ENCODE results near the gene YWHAG.
"Not testable (repeated sequence)": the region's sequence is repeated elsewhere in the genome, so short reads cannot be mapped to it uniquely, and the experiment has no call there.

The YWHAG gene

DNA sequence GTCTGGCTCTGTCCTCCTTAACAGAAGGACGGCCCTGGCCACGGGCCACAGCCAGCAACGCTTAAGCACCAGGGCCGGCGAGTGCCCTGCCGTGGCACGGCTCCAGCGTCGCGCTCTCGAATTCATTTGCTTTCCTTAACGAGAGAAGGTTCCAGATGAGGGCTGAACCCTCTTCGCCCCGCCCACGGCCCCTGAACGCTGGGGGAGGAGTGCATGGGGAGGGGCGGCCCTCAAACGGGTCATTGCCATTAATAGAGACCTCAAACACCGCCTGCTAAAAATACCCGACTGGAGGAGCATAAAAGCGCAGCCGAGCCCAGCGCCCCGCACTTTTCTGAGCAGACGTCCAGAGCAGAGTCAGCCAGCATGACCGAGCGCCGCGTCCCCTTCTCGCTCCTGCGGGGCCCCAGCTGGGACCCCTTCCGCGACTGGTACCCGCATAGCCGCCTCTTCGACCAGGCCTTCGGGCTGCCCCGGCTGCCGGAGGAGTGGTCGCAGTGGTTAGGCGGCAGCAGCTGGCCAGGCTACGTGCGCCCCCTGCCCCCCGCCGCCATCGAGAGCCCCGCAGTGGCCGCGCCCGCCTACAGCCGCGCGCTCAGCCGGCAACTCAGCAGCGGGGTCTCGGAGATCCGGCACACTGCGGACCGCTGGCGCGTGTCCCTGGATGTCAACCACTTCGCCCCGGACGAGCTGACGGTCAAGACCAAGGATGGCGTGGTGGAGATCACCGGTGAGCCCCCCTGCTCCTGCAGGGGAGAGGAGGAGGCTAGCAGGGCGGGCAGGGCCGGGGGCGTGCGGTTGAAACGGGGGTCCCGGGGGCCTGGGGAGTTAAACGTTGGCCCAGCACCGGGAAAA, 56.2 kb downstream of the YWHAG start, which contains the start of gene HSPB1:
HSPB1 (plus strand) TSS at position 327 of the 855 bp plus-strand sequence; CDS start at position 367, 40 bp downstream.
- Histone ChIP-seq H3K4me3 (ENCODE audit: low read length in 2 of 2) (peak within 1 kb of the TSS; percentile 76 to 82), H3K9ac (ENCODE audit: low read depth in 1 of 2, low read length in 2 of 2) (peak within 1 kb of the TSS; percentile 70 to 97), H3K27me3 (ENCODE audit: control insufficient read depth in 2 of 2, insufficient read depth in 2 of 2, low read length in 2 of 2) (no peaks in the 10 kb centered on the region), H3K36me3 (ENCODE audit: control insufficient read depth in 2 of 2, insufficient read depth in 2 of 2, low read length in 2 of 2) (no peaks in the 10 kb centered on the region), H3K9me3 (ENCODE audit: control insufficient read depth in 2 of 2, low read length in 2 of 2) (no peaks in the 10 kb centered on the region), H3K4me1 (ENCODE audit: control insufficient read depth in 2 of 2, insufficient read depth in 2 of 2, low read length in 2 of 2) (peaks cover 16% of the 10 kb centered on the region in 2 donors), H3K27ac (ENCODE audit: low read depth in 2 of 2, low read length in 2 of 2) (peak within 1 kb of the TSS; percentile 94 to 98)

DNA sequence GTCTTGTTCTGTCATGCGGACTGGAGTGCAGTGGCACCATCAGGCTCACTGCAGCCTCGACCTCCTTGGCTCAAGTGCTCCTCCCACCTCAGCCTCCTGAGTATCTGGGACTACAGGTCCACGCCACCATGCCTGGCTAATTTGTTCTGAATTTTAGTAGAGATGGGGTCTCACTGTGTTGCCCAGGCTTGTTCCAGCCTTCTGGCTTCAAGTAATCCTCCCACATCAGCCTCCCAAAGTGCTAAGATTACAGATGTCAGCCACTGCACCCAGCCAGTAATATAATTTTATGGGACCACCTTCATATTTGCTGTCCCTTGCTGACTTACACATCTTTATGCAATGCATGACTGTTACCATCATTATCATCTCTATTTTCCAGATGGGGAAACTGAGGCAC, 57.8 kb downstream of the YWHAG start:
- H3K9ac ChIP-seq (ENCODE audit: low read depth in 1 of 2, low read length in 2 of 2): no peak overlapping the region
- H3K4me1 ChIP-seq (ENCODE audit: control insufficient read depth in 2 of 2, insufficient read depth in 2 of 2, low read length in 2 of 2): peaks cover 20 to 24% of the 10 kb centered on the region in 2 donors
- H3K4me3 ChIP-seq (ENCODE audit: low read length in 2 of 2): no peak overlapping the region
- no peak overlapping the region for H3K27ac ChIP-seq (ENCODE audit: low read depth in 2 of 2, low read length in 2 of 2)
- no peaks in the 10 kb centered on the region for H3K9me3 ChIP-seq (ENCODE audit: control insufficient read depth in 2 of 2, low read length in 2 of 2)
- H3K36me3 ChIP-seq (ENCODE audit: control insufficient read depth in 2 of 2, insufficient read depth in 2 of 2, low read length in 2 of 2): no peaks in the 10 kb centered on the region
- no peaks in the 10 kb centered on the region for H3K27me3 ChIP-seq (ENCODE audit: control insufficient read depth in 2 of 2, insufficient read depth in 2 of 2, low read length in 2 of 2)

DNA sequence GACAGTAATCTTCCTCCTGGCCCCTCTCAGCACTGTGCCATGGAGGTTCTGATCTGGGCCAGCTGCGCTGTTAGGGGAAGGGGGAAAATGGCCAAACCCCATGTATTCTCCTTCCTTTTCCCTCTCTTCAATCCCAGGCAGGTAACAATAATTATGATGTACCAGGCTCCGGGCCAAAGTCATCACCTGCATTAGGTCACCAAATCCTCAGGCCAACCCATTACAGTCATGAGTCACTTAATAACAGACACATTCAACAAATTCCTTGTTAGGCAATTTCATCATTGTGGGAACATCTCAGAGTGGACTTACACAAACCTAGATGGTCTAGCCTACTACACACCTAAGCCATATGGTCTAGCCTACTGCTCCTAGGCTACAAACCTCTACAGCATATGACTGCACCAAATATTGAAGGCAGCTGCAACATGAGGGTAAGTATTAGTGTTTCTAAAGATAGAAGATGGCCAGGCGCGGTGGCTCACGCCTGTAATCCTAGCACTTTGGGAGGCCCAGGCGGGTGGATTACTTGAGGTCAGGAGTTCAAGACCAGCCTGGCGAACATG, 58.5 kb downstream of the YWHAG start:
- Histone ChIP-seq H3K27me3 (ENCODE audit: control insufficient read depth in 2 of 2, insufficient read depth in 2 of 2, low read length in 2 of 2) (no peaks in the 10 kb centered on the region), H3K4me1 (ENCODE audit: control insufficient read depth in 2 of 2, insufficient read depth in 2 of 2, low read length in 2 of 2) (peaks cover 24 to 26% of the 10 kb centered on the region in 2 donors), H3K4me3 (ENCODE audit: low read length in 2 of 2) (no peak overlapping the region), H3K9ac (ENCODE audit: low read depth in 1 of 2, low read length in 2 of 2) (no peak overlapping the region), H3K9me3 (ENCODE audit: control insufficient read depth in 2 of 2, low read length in 2 of 2) (no peaks in the 10 kb centered on the region), H3K36me3 (ENCODE audit: control insufficient read depth in 2 of 2, insufficient read depth in 2 of 2, low read length in 2 of 2) (no peaks in the 10 kb centered on the region), H3K27ac (ENCODE audit: low read depth in 2 of 2, low read length in 2 of 2) (peak overlapping the region in 1 of 2 donors; percentile 30)

DNA sequence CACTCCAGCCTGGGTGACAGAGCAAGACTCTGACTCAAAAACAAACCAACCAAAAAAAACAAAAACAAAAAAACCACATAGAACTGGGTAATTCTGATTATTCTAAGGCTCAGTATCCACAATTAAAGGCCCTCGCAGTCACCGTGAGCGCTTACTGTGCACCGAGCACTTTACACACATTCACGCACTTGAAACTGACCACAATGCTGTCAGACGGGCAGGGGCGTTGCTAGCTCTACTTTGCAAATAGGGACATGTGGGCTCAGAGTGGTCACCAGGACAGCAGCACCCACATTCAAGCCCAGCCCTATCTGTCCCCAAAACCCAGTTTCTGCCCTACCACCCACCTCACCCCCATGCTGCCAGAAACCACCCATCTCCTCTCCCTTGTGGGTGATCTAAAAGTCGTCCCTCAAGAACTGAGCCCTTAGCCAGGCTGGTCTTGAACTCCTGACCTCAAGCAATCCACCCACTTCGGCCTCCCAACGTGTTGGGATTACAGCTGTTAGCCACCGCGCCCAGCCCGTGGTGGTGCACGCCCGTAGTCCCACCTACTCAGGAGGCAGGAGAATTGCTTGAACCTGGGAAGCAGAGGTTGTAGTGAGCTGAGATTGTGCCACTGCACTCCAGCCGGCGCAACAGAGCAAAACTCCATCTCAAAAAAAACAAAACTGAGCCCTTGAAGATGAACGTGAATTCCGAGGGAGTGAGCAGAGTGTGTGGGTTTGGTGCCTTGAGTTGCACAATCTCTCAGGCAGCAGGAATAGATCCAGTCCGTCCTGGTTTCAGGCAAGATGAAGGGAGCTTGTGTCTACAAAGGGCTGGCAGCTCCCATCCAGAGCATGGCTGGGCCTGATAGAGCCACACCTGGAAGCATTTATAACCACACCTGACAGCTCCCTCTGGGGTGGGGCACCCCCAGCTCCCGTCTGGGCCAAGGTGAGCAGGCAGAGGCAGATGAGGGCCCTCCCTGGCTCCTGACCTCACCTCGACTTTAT, 61.7 kb downstream of the YWHAG start:
- H3K4me1 ChIP-seq (ENCODE audit: control insufficient read depth in 2 of 2, insufficient read depth in 2 of 2, low read length in 2 of 2): peaks cover 36 to 37% of the 10 kb centered on the region in 2 donors
- H3K9ac ChIP-seq (ENCODE audit: low read depth in 1 of 2, low read length in 2 of 2): peak overlapping the region; percentile 58 to 69
- peak overlapping the region; percentile 14 to 22 for H3K4me3 ChIP-seq (ENCODE audit: low read length in 2 of 2)
- peak overlapping the region; percentile 89 to 95 for H3K27ac ChIP-seq (ENCODE audit: low read depth in 2 of 2, low read length in 2 of 2)
- no peaks in the 10 kb centered on the region for H3K27me3 ChIP-seq (ENCODE audit: control insufficient read depth in 2 of 2, insufficient read depth in 2 of 2, low read length in 2 of 2)
- no peaks in the 10 kb centered on the region for H3K36me3 ChIP-seq (ENCODE audit: control insufficient read depth in 2 of 2, insufficient read depth in 2 of 2, low read length in 2 of 2)
- no peaks in the 10 kb centered on the region for H3K9me3 ChIP-seq (ENCODE audit: control insufficient read depth in 2 of 2, low read length in 2 of 2)

DNA sequence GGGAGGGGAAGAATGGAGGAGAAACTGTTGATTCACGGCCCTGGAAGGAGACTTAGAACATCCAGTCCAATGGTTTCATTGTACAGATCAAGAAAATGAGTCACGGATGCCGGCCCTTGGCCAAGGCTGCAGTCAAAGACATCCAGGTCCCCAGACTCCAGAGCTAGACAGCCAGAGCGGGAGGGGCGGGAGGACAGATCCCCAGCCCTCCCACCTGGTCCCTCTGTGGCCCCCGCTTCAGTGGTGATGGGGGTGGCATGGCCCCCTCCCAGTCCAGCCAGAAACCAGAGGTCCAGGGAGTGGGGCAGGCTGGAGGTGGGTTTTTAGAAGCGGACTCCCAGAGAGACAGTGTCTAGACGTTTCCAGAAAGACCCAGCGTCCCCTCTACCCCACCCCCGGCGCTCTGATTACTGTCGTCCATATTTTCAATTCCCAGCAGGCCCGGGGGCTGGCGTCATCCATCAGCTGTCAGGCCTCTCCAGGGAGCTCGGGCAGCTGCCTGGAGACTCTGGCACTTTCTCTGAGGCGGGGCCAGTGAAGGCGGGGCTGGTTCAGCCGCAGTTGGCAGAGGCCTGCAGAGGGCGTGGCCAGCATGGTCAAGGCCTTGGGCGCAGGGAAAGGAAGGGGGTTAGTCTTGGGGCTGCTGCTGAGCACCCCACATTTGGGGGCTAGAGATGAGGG, 64.3 kb downstream of the YWHAG start:
- Histone ChIP-seq H3K27me3 (ENCODE audit: control insufficient read depth in 2 of 2, insufficient read depth in 2 of 2, low read length in 2 of 2) (no peaks in the 10 kb centered on the region), H3K4me1 (ENCODE audit: control insufficient read depth in 2 of 2, insufficient read depth in 2 of 2, low read length in 2 of 2) (peaks cover 40 to 42% of the 10 kb centered on the region in 2 donors), H3K9me3 (ENCODE audit: control insufficient read depth in 2 of 2, low read length in 2 of 2) (no peaks in the 10 kb centered on the region), H3K9ac (ENCODE audit: low read depth in 1 of 2, low read length in 2 of 2) (peak overlapping the region; percentile 63 to 65), H3K4me3 (ENCODE audit: low read length in 2 of 2) (peak overlapping the region in 1 of 2 donors; percentile 43), H3K36me3 (ENCODE audit: control insufficient read depth in 2 of 2, insufficient read depth in 2 of 2, low read length in 2 of 2) (no peaks in the 10 kb centered on the region), H3K27ac (ENCODE audit: low read depth in 2 of 2, low read length in 2 of 2) (peak overlapping the region; percentile 89 to 90)

DNA sequence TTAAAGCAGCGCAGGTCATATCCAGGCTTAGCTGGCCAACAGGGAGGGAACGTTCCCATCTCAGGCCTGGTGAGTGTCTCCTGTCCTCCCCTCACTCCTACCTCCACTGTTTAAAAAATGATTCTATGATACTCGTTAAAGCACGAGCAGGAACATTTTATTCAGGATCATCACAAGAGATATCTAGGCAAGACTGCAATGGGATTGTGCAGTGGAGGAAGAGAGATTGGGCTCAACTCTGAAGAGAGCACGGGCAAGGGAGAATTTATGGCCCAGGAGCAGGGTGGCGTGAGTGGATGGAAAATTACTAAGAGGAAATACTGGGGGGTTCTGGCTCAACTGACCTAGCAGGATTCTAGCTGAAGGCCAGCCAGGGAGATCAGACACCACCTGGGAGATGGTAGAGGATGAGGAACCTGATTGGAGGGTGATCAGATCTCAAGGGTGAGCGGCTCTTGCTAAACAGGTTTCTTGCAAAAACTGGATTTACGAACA, 65.3 kb downstream of the YWHAG start:
- H3K4me1 ChIP-seq (ENCODE audit: control insufficient read depth in 2 of 2, insufficient read depth in 2 of 2, low read length in 2 of 2): peaks cover 38 to 42% of the 10 kb centered on the region in 2 donors
- peak overlapping the region; percentile 89 to 90 for H3K27ac ChIP-seq (ENCODE audit: low read depth in 2 of 2, low read length in 2 of 2)
- peak overlapping the region in 1 of 2 donors; percentile 45 for H3K9ac ChIP-seq (ENCODE audit: low read depth in 1 of 2, low read length in 2 of 2)
- no peaks in the 10 kb centered on the region for H3K9me3 ChIP-seq (ENCODE audit: control insufficient read depth in 2 of 2, low read length in 2 of 2)
- no peaks in the 10 kb centered on the region for H3K36me3 ChIP-seq (ENCODE audit: control insufficient read depth in 2 of 2, insufficient read depth in 2 of 2, low read length in 2 of 2)
- H3K4me3 ChIP-seq (ENCODE audit: low read length in 2 of 2): no peak overlapping the region
- no peaks in the 10 kb centered on the region for H3K27me3 ChIP-seq (ENCODE audit: control insufficient read depth in 2 of 2, insufficient read depth in 2 of 2, low read length in 2 of 2)

- H3K9ac ChIP-seq (ENCODE audit: low read depth in 1 of 2, low read length in 2 of 2): peak overlapping the region in 1 of 2 donors; percentile 45
Measured at GRCh38 chr7:76292911-76293310, 65.9 kb downstream of the YWHAG start.

DNA sequence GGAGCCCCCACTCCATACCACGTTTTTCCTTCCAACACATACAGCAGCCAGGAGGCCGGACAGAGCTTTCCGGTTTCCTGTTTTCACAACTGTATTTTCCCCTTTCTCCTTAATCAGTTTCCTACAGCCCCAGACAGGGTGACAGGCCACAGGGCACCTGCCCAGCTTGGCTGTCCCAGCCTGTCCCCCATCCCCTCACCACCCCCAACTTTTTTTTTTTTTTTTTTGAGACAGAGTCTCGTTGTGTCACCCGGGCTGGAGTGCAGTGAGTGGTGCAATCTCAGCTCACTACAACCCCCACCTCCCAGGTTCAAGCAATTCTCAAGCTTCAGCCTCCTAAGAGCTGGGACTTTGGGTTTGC, 66.6 kb downstream of the YWHAG start:
- Histone ChIP-seq H3K4me1 (ENCODE audit: control insufficient read depth in 2 of 2, insufficient read depth in 2 of 2, low read length in 2 of 2) (peaks cover 32 to 36% of the 10 kb centered on the region in 2 donors), H3K27ac (ENCODE audit: low read depth in 2 of 2, low read length in 2 of 2) (peak overlapping the region; percentile 72 to 75), H3K4me3 (ENCODE audit: low read length in 2 of 2) (peak overlapping the region; percentile 34 to 48), H3K9ac (ENCODE audit: low read depth in 1 of 2, low read length in 2 of 2) (peak overlapping the region in 1 of 2 donors; percentile 55), H3K27me3 (ENCODE audit: control insufficient read depth in 2 of 2, insufficient read depth in 2 of 2, low read length in 2 of 2) (no peaks in the 10 kb centered on the region), H3K9me3 (ENCODE audit: control insufficient read depth in 2 of 2, low read length in 2 of 2) (no peaks in the 10 kb centered on the region), H3K36me3 (ENCODE audit: control insufficient read depth in 2 of 2, insufficient read depth in 2 of 2, low read length in 2 of 2) (no peaks in the 10 kb centered on the region)

More at GRCh38 chr7:76292911-76293310, 65.9 kb downstream of the YWHAG start:
- Histone ChIP-seq H3K4me1 (ENCODE audit: control insufficient read depth in 2 of 2, insufficient read depth in 2 of 2, low read length in 2 of 2) (peaks cover 38 to 42% of the 10 kb centered on the region in 2 donors), H3K27ac (ENCODE audit: low read depth in 2 of 2, low read length in 2 of 2) (peak overlapping the region; percentile 89 to 90)
- H3K9me3 ChIP-seq (ENCODE audit: control insufficient read depth in 2 of 2, low read length in 2 of 2); H3K4me3 ChIP-seq (ENCODE audit: low read length in 2 of 2); H3K27me3 ChIP-seq (ENCODE audit: control insufficient read depth in 2 of 2, insufficient read depth in 2 of 2, low read length in 2 of 2); H3K36me3 ChIP-seq (ENCODE audit: control insufficient read depth in 2 of 2, insufficient read depth in 2 of 2, low read length in 2 of 2): not testable (repeated sequence)
